ENCODE data around the gene PCDH9.
"Not testable (repeated sequence)": the region's sequence is repeated elsewhere in the genome, so short reads cannot be mapped to it uniquely, and the experiment has no call there.

PCDH9 gene

GRCh38 chr13:67119481-67119894 lies 110.6 kb downstream of the PCDH9 start:
- DNase-seq, result no peak

- no peak for DNase-seq
These were observed 111.9 kb downstream of the PCDH9 start for GRCh38 chr13:67118277-67118676.

GRCh38 chr13:67117010-67117550 lies 113.1 kb downstream of the PCDH9 start:
- no peak for DNase-seq

GRCh38 chr13:67107979-67108378 lies 122.2 kb downstream of the PCDH9 start:
- no peak for DNase-seq

GRCh38 chr13:67106502-67107057 lies 123.6 kb downstream of the PCDH9 start:
- DNase-seq, result no peak

- no peak for DNase-seq
These were observed 128.2 kb downstream of the PCDH9 start for GRCh38 chr13:67101730-67102467.

- DNase-seq, result no peak
These were observed 129.4 kb downstream of the PCDH9 start for GRCh38 chr13:67100730-67101129.

GRCh38 chr13:67099494-67099893 lies 130.6 kb downstream of the PCDH9 start:
- no peak for DNase-seq

- DNase-seq, result no peak
These were observed 132.2 kb downstream of the PCDH9 start for GRCh38 chr13:67097892-67098452.

- not testable (repeated sequence) for DNase-seq
These were observed 133.2 kb downstream of the PCDH9 start for GRCh38 chr13:67096893-67097292.

- no peak for DNase-seq
These were observed 133.7 kb downstream of the PCDH9 start for GRCh38 chr13:67096418-67096817.

- DNase-seq, result no peak
These were observed 134.5 kb downstream of the PCDH9 start for GRCh38 chr13:67095621-67096020.

- no peak for DNase-seq
These were observed 135.2 kb downstream of the PCDH9 start for GRCh38 chr13:67094952-67095351.

- DNase-seq, result no peak
These were observed 136.1 kb downstream of the PCDH9 start for GRCh38 chr13:67094078-67094477.

- no peak for DNase-seq
These were observed 138.5 kb downstream of the PCDH9 start for GRCh38 chr13:67091603-67092002.

- DNase-seq, result no peak
These were observed 139.3 kb downstream of the PCDH9 start for GRCh38 chr13:67090856-67091255.

GRCh38 chr13:67087527-67087926 lies 142.6 kb downstream of the PCDH9 start:
- DNase-seq, result no peak

- DNase-seq, result no peak
These were observed 143.9 kb downstream of the PCDH9 start for GRCh38 chr13:67086260-67086659.

- no peak for DNase-seq
These were observed 146.1 kb downstream of the PCDH9 start for GRCh38 chr13:67084066-67084465.

- no peak for DNase-seq
These were observed 146.6 kb downstream of the PCDH9 start for GRCh38 chr13:67083519-67083918.

- DNase-seq, result no peak
These were observed 149.8 kb downstream of the PCDH9 start for GRCh38 chr13:67080351-67080750.

- no peak for DNase-seq
These were observed 152.1 kb downstream of the PCDH9 start for GRCh38 chr13:67078062-67078461.

GRCh38 chr13:67077132-67077531 lies 153.0 kb downstream of the PCDH9 start:
- DNase-seq, result no peak

GRCh38 chr13:67076378-67076777 lies 153.8 kb downstream of the PCDH9 start:
- no peak for DNase-seq

All from KG1 (cell line).